Gastroesophageal sphincter (tissue), 3 donors: ENCODE measurements around the gene EEF2K.

Source experiments
- CTCF ChIP-seq, 4 experiments: fragments of 200-600 bp in 2 of 4; fragments of 450-650 bp in 2 of 4; sonication (generic) in 1 of 4; IDR thresholded peaks; one replicate each; pipeline ENCODE4 v1.5.1; 2017 to 2019; ENCODE audit warnings: antibody characterized with exemption in 4 of 4, mild to moderate bottlenecking in 2 of 4, moderate library complexity in 2 of 4
- POLR2A ChIP-seq, 2 donors: fragments of 450-650 bp; IDR thresholded peaks; one replicate each; pipeline ENCODE4 v1.6.1; 2017; ENCODE audit warnings: antibody characterized with exemption in 2 of 2, mild to moderate bottlenecking in 2 of 2, moderate library complexity in 1 of 2

GRCh38 chr16:22284637-22285036, 78.6 kb downstream of the EEF2K start:
- TF ChIP-seq CTCF (IDR thresholded peaks at IDR 0.05): no peak
- TF ChIP-seq POLR2A (IDR thresholded peaks at IDR 0.05): no peak
